Measurements from ENCODE around the gene MTOR. TPM values are rescaled to one million over a fixed set of nuclear protein-coding genes. Genes with fewer than 3 reads are reported as not detected.
A peak's percentile ranks its signal among the peaks of the same experiment; 100 is the strongest.

Gene MTOR
- total RNA-seq, 4 donors from 2014 or later, result 32.8 to 66.8 (median 48.2) TPM

DNA sequence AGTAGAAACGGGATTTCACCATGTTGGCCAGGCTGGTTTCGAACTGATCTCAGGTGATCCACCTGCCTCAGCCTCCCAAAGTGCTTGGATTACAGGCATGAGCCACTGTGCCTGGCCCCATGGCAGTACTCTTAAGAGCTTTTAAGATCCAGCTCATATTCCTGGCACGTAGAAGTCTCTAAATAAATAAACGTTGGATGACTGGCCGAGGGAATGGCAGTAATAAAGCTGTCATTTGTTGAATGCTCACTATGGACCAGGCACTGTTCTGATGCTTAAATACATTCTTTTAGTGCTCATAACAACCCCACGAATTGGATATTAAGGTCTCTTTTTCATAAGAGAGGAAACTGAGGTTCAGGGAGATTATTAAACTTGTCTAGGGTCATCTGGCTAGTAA, 31.5 kb upstream of the MTOR start:
- Histone ChIP-seq H3K27ac (no peak overlapping the region), H3K27me3 (no peaks in the 10 kb centered on the region), H3K4me1 (no peaks in the 10 kb centered on the region), H3K4me3 (no peak overlapping the region), H3K9me3 (no peaks in the 10 kb centered on the region), H3K36me3 (peaks cover 0 to 25% (median 0%) of the 10 kb centered on the region in 3 donors)
- DNase-seq, result no peak
- TF ChIP-seq CTCF (IDR thresholded peaks at IDR 0.05) (no peak), POLR2A (IDR thresholded peaks at IDR 0.05) (no peak)

DNA sequence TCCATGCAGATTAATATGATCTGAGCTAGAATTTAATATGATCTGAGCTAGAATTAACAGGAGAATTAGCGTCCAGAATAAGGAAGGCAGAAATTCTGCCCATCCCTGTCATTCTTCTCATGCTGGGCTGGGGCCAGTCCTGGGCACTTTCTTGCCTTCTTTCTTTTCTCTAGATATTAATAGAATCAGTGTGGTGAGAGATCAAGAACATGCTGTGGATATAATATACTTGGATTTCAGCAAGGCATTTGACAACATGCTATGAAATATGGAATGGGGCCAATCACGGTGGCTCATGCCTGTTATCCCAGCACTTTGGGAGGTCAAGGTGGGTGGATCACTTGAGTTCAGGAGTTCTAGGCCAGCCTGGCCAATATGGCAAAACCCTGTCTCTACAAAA, 28.7 kb upstream of the MTOR start:
- TF ChIP-seq CTCF (IDR thresholded peaks at IDR 0.05) (no peak), POLR2A (IDR thresholded peaks at IDR 0.05) (no peak)
- no peaks in the 10 kb centered on the region for H3K9me3 ChIP-seq
- H3K4me3 ChIP-seq, result no peak overlapping the region
- H3K36me3 ChIP-seq, result peaks cover 0 to 42% (median 0%) of the 10 kb centered on the region in 3 donors
- H3K4me1 ChIP-seq, result no peaks in the 10 kb centered on the region
- no peak for DNase-seq
- H3K27ac ChIP-seq, result no peak overlapping the region
- H3K27me3 ChIP-seq, result no peaks in the 10 kb centered on the region

- Histone ChIP-seq H3K4me3 (no peak overlapping the region), H3K4me1 (no peaks in the 10 kb centered on the region), H3K27me3 (no peaks in the 10 kb centered on the region), H3K9me3 (no peaks in the 10 kb centered on the region), H3K27ac (no peak overlapping the region), H3K36me3 (peaks cover 0 to 35% (median 0%) of the 10 kb centered on the region in 3 donors)
- DNase-seq, result no peak
- TF ChIP-seq POLR2A (IDR thresholded peaks at IDR 0.05), result no peak
- no peak for TF ChIP-seq CTCF (IDR thresholded peaks at IDR 0.05)
Observed at GRCh38 chr1:11289064-11289463, 26.7 kb upstream of the MTOR start.

DNA sequence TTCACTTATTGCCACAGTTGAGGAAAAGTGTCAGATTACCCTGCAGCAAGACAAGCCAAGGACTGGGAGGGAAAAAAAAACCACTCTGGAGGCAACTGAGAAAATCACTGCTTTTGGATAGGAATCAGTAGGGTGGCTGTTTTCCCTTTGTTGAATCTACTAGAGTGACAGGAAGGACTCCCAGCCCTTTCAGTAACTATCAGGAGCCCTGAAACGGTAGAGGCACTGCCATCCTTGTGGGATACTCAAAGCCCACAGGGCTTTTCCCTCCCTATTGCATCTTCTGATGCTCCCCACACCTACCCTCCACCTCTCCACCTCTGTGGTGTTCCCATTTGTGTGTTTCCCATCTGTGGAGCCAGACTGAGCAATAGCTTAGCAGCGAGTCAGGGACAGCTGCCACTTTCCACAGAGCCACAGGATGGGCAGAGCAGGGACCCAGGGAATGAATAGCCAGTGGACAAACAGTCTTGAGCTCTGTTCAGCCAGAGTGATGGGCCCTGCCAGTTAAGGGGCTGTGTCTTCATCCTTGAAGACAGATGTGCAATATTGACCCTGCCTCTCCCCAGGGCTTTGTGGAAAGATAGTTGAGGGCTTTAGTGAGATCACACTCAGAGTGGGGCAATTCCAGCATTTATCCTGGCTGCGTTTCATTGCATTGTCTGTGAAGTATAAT, 24.5 kb upstream of the MTOR start:
- DNase-seq, result no peak
- Histone ChIP-seq H3K9me3 (no peaks in the 10 kb centered on the region), H3K4me3 (no peak overlapping the region), H3K27ac (no peak overlapping the region), H3K36me3 (peaks cover 0 to 40% (median 0%) of the 10 kb centered on the region in 3 donors), H3K27me3 (no peaks in the 10 kb centered on the region), H3K4me1 (no peaks in the 10 kb centered on the region)
- TF ChIP-seq CTCF (IDR thresholded peaks at IDR 0.05), result no peak
- no peak for TF ChIP-seq POLR2A (IDR thresholded peaks at IDR 0.05)

DNA sequence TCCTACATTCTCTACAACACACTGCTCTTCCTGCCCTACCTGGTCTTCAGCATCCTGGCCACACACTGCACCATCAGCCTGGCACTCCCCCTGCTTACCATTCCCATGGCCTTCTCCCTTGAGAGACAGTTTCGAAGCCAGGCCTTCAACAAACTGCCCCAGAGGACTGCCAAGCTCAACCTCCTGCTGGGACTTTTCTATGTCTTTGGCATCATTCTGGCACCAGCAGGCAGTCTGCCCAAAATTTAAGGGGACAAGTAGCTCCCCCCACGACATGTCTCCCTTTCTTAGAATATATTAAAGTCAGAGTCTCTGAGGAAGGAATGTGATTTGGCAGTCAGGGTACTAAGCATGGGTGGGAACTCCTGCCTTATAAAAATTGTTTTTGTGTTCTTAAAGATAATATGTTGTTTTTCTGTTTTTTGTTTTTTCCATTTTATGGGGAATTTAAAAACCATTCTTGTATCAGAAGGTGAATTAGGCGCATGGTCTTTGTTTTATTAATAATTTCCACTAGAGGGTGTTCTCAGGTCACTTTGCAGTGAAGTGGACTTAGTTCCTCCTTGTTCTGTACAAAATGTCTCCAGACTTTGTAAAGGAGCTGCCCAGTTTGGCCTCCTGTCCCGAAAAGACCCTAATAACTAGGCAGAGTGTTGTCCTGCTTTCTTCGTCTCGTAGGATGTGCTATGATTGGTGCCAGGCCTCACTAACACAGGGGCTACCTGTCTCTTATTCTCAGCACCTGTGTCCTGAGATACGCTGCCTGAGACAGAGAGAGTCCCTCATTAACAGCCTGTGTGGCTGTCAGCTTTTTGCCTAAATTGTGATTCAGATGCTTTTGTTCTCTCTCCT, 23.8 kb upstream of the MTOR start:
- Histone ChIP-seq H3K27ac (no peak overlapping the region), H3K4me1 (peaks cover 0 to 3% (median 0%) of the 10 kb centered on the region in 4 donors), H3K36me3 (peaks cover 0 to 40% (median 0%) of the 10 kb centered on the region in 3 donors), H3K9me3 (no peaks in the 10 kb centered on the region), H3K27me3 (no peaks in the 10 kb centered on the region), H3K4me3 (no peak overlapping the region)
- TF ChIP-seq POLR2A (IDR thresholded peaks at IDR 0.05) (no peak), CTCF (IDR thresholded peaks at IDR 0.05) (peak in 2 of 6 experiments; percentile 13 to 15)
- DNase-seq, result no peak
